IMR-90 (cell line): ENCODE results near the gene JMJD1C. TPM values are rescaled to one million over a fixed set of nuclear protein-coding genes. Genes with fewer than 3 reads are reported as not detected.

Source experiments
- ATAC-seq: fragments of 200-7000 bp; cut with Tn5 transposase; 2 replicates; pipeline ENCODE4 v1.9.1; 2020; ENCODE audit warnings: low read depth, mild to moderate bottlenecking, moderate library complexity
- BruUV-seq: library from RNA; stranded (reverse); fragments of 400-500 nt; replicated peaks from 2 replicates; lab custom pipeline; 2021; lab: Mats Ljungman, UMichigan
- CTCF ChIA-PET: fragments of 300-600 bp; formaldehyde crosslinking; extraction: SDS; loops from one replicate; lab custom pipeline; 2021; ENCODE audit warnings: antibody characterized with exemption; lab: Yijun Ruan, JAX
- POLR2A ChIA-PET: fragments of 300-600 bp; sonication (Branson Sonifier 250); formaldehyde crosslinking; loops from one replicate; lab custom pipeline; 2022; ENCODE audit warnings: antibody characterized with exemption; ENCODE audit not compliant: unreplicated experiment; lab: Charles Lee
- DNase-seq: peaks from one replicate; pipeline ENCODE4 v3.0.0; 2013
- H2AFZ ChIP-seq: replicated peaks from 2 replicates; pipeline ENCODE3; 2013; ENCODE audit warnings: low read length, mild to moderate bottlenecking; ENCODE audit not compliant: poor library complexity
- H2AK5ac ChIP-seq: 2 replicates; pipeline ENCODE4 v1.6.1; 2013; ENCODE audit warnings: low read depth, low read length, inconsistent platforms
- H2AK9ac ChIP-seq: replicated peaks from 2 replicates; pipeline ENCODE3; 2013; ENCODE audit warnings: mild to moderate bottlenecking, low read depth, low read length, moderate library complexity; ENCODE audit not compliant: poor library complexity
- H2BK120ac ChIP-seq: 2 replicates; pipeline ENCODE4 v1.6.1; 2013; ENCODE audit warnings: low read depth, low read length, inconsistent platforms
- H2BK15ac ChIP-seq: 3 replicates; pipeline ENCODE4 v1.6.1; 2013; ENCODE audit warnings: low read depth, low read length, inconsistent platforms
- H2BK20ac ChIP-seq: 2 replicates; pipeline ENCODE4 v1.6.1; 2013; ENCODE audit warnings: low read depth, mild to moderate bottlenecking, inconsistent platforms, low read length, moderate library complexity
- H2BK5ac ChIP-seq: 2 replicates; pipeline ENCODE4 v1.6.1; 2013; ENCODE audit warnings: mild to moderate bottlenecking, low read depth, low read length, inconsistent platforms; ENCODE audit not compliant: poor library complexity, severe bottlenecking
- H3K14ac ChIP-seq: replicated peaks from 2 replicates; pipeline ENCODE4 v1.6.1; 2013; ENCODE audit warnings: low read depth, low read length, inconsistent platforms
- H3K18ac ChIP-seq: 2 replicates; pipeline ENCODE4 v1.6.1; 2013; ENCODE audit warnings: low read depth, low read length, control low read depth
- H3K23ac ChIP-seq: 2 replicates; pipeline ENCODE4 v1.6.1; 2013; ENCODE audit warnings: low read depth, low read length, inconsistent platforms
- H3K27ac ChIP-seq: 2 replicates; pipeline ENCODE4 v1.5.1; 2013; ENCODE audit warnings: mild to moderate bottlenecking, control low read depth, low read length; ENCODE audit not compliant: insufficient read depth
- H3K27me3 ChIP-seq: 2 replicates; pipeline ENCODE4 v1.6.1; 2013; ENCODE audit warnings: low read length; ENCODE audit not compliant: control insufficient read depth, insufficient read depth
- H3K36me3 ChIP-seq: 2 replicates; pipeline ENCODE4 v1.6.1; 2013; ENCODE audit warnings: low read length, mixed read lengths; ENCODE audit not compliant: control insufficient read depth, insufficient read depth
- H3K4ac ChIP-seq: 2 replicates; pipeline ENCODE4 v1.6.1; 2013; ENCODE audit warnings: low read depth, low read length, inconsistent platforms
- H3K4me1 ChIP-seq: 2 replicates; pipeline ENCODE4 v1.6.1; 2013; ENCODE audit warnings: low read length, mixed read lengths; ENCODE audit not compliant: control insufficient read depth, insufficient read depth
- H3K4me2 ChIP-seq: 2 replicates; pipeline ENCODE4 v1.6.1; 2013; ENCODE audit warnings: low read depth, mild to moderate bottlenecking, control low read depth, low read length, moderate library complexity
- H3K4me3 ChIP-seq: 2 replicates; pipeline ENCODE4 v1.5.1; 2013; ENCODE audit warnings: low read depth, mild to moderate bottlenecking, control low read depth, low read length, moderate library complexity; ENCODE audit not compliant: insufficient read depth
- H3K56ac ChIP-seq: 2 replicates; pipeline ENCODE4 v1.6.1; 2013; ENCODE audit warnings: low read length, inconsistent platforms; ENCODE audit not compliant: insufficient read depth; ENCODE audit errors: extremely low read depth
- H3K79me1 ChIP-seq, 2 experiments: 2 replicates each; pipeline ENCODE4 v1.6.1; 2013; ENCODE audit warnings: low read length in 2 of 2, inconsistent platforms in 1 of 2, low read depth in 1 of 2
- H3K9ac ChIP-seq: 2 replicates; pipeline ENCODE4 v1.6.1; 2013; ENCODE audit warnings: low read depth, low read length, control low read depth
- H3K9me1 ChIP-seq: 2 replicates; pipeline ENCODE4 v1.6.1; 2013; ENCODE audit warnings: low read length, inconsistent platforms; ENCODE audit not compliant: insufficient read depth
- H3K9me3 ChIP-seq: 2 replicates; pipeline ENCODE4 v1.6.1; 2013; ENCODE audit warnings: low read length; ENCODE audit not compliant: control insufficient read depth, insufficient read depth
- H4K20me1 ChIP-seq: 2 replicates; pipeline ENCODE4 v1.6.1; 2013; ENCODE audit warnings: low read length, inconsistent platforms; ENCODE audit not compliant: insufficient read depth
- H4K5ac ChIP-seq: 2 replicates; pipeline ENCODE4 v1.6.1; 2013; ENCODE audit warnings: mild to moderate bottlenecking, low read depth, low read length, control low read depth
- H4K8ac ChIP-seq, 2 experiments: 2 replicates each; pipeline ENCODE4 v1.6.1; 2013; ENCODE audit warnings: low read depth in 2 of 2, low read length in 2 of 2, control low read depth in 1 of 2, inconsistent platforms in 1 of 2
- H4K91ac ChIP-seq: 2 replicates; pipeline ENCODE4 v1.6.1; 2013; ENCODE audit warnings: low read depth, low read length, inconsistent platforms; ENCODE audit not compliant: insufficient read depth
- BHLHE40 ChIP-seq: fragments of 150-350 bp; IDR thresholded peaks from 2 replicates; pipeline ENCODE4 v1.6.1; 2016; ENCODE audit warnings: mild to moderate bottlenecking, low read depth, low read length
- CEBPB ChIP-seq: IDR thresholded peaks from 2 replicates; pipeline ENCODE4 v1.6.1; 2012; ENCODE audit warnings: low read depth, low read length, improper control_type of control experiment
- CHD1 ChIP-seq: IDR thresholded peaks from 2 replicates; pipeline ENCODE4 v1.6.1; 2012; ENCODE audit warnings: low read depth, low read length, improper control_type of control experiment
- CTCF ChIP-seq: conservative IDR thresholded peaks from 2 replicates; pipeline ENCODE4 v1.5.1; 2012; ENCODE audit warnings: mild to moderate bottlenecking, low read depth, low read length, improper control_type of control experiment
- ELK1 ChIP-seq: fragments of 150-350 bp; IDR thresholded peaks from 2 replicates; pipeline ENCODE4 v1.6.1; 2016; ENCODE audit warnings: low read depth, mild to moderate bottlenecking, low read length, moderate library complexity, borderline replicate concordance
- MAFK ChIP-seq: IDR thresholded peaks from 2 replicates; pipeline ENCODE4 v1.6.1; 2012; ENCODE audit warnings: low read depth, low read length, improper control_type of control experiment
- MXI1 ChIP-seq: IDR thresholded peaks from 2 replicates; pipeline ENCODE4 v1.6.1; 2012; ENCODE audit warnings: low read depth, mild to moderate bottlenecking, low read length, moderate library complexity, borderline replicate concordance
- POLR2A ChIP-seq: IDR thresholded peaks from 2 replicates; pipeline ENCODE4 v1.6.1; 2012; ENCODE audit warnings: mild to moderate bottlenecking, low read depth, low read length
- RCOR1 ChIP-seq: IDR thresholded peaks from 2 replicates; pipeline ENCODE4 v1.6.1; 2012; ENCODE audit warnings: mild to moderate bottlenecking, low read length, improper control_type of control experiment; ENCODE audit not compliant: insufficient replicate concordance
- USF2 ChIP-seq: fragments of 150-350 bp; IDR thresholded peaks from 2 replicates; pipeline ENCODE4 v1.6.1; 2017; ENCODE audit warnings: mild to moderate bottlenecking, antibody characterized with exemption, low read length, low read depth
- dilution Hi-C: fragments of 300-500 bp; cut with HindIII; formaldehyde crosslinking; loops from one replicate; pipeline ENCODE4 v1.14.3; 2018; ENCODE audit warnings: low sequenced_read_pairs; ENCODE audit not compliant: unreplicated experiment
- in situ Hi-C: fragments of 300-500 bp; cut with MboI; formaldehyde crosslinking; loops from 3 replicates; pipeline ENCODE4 v1.14.3; 2019; ENCODE audit warnings: low sequenced_read_pairs, inconsistent platforms, mixed read lengths
- intact Hi-C: fragments of 100-400 bp; cut with micrococcal nuclease; formaldehyde crosslinking; loops from 2 replicates; pipeline ENCODE4 v1.10.0; 2022
- polyA plus RNA-seq, 3 experiments: library from polyadenylated mRNA; depleted of rRNA; stranded (reverse); fragments of >200 nt; gene quantifications; 2 replicates each; pipeline ENCODE4 v1.2.3, GENCODE V29; 2012; ENCODE audit warnings: low replicate concordance in 1 of 3
- total RNA-seq: library from RNA; depleted of rRNA; stranded (reverse); fragments of >200 nt; gene quantifications from 2 replicates; pipeline ENCODE4 v1.2.3, GENCODE V29; 2012

JMJD1C gene
- total and polyA plus RNA-seq, 2 of the 4 experiments (the other 2 are of a cell fraction) = 15.6 to 96.8 TPM

GRCh38 chr10:63206576-63206975 is 259.2 kb downstream of the JMJD1C start:
- Histone ChIP-seq H3K9ac (no peak overlapping the region), H4K91ac (no peak overlapping the region), H2AK9ac (no peak overlapping the region), H2AFZ (no peak overlapping the region), H3K4me3 (no peak overlapping the region), H3K14ac (no peak overlapping the region), H3K36me3 (peaks cover 10% of the 10 kb centered on the region), H3K4me1 (peaks cover 16% of the 10 kb centered on the region), H3K27me3 (no peaks in the 10 kb centered on the region), H4K5ac (peak overlapping the region; percentile 10; the same call in 1 of the 2 replicates), H2BK5ac (peak overlapping the region; percentile 68), H4K20me1 (peaks cover 20% of the 10 kb centered on the region; the same call in 1 of the 2 replicates), H3K4ac (peak overlapping the region; percentile 1; the same call in 1 of the 2 replicates), H3K23ac (peak overlapping the region; percentile 38; the same call in 1 of the 2 replicates), H4K8ac (no peak overlapping the region), H3K79me1 (peaks cover 35 to 65% of the 10 kb centered on the region in 2 experiments), H3K27ac (no peak overlapping the region), H2BK120ac (no peak overlapping the region), H2AK5ac (no peak overlapping the region), H3K9me3 (no peaks in the 10 kb centered on the region), H3K9me1 (peaks cover 11% of the 10 kb centered on the region), H3K56ac (no peak overlapping the region), H3K4me2 (peak overlapping the region; percentile 55; the same call in 1 of the 2 replicates), H2BK20ac (no peak overlapping the region), H2BK15ac (no peak overlapping the region), H3K18ac (no peak overlapping the region; the same call in 1 of the 2 replicates)
- ChIA-PET CTCF (interaction anchor here (0.6 to 1.1 kb wide), 2 partner anchors 139 to 423 kb away, joined by 6 to 11 read pairs; no protein-coding TSS in a partner anchor), POLR2A (no interaction called here)
- intact Hi-C loops = loop anchor here (2.0 to 5.0 kb wide), 2 partner anchors 316 to 424 kb away; partner anchors contain the start of gene REEP3
- TF ChIP-seq ELK1 (no peak), RCOR1 (no peak), CTCF (no peak), MXI1 (no peak), MAFK (no peak), BHLHE40 (no peak), CHD1 (no peak), USF2 (no peak), CEBPB (no peak), POLR2A (no peak)
- in situ Hi-C loops = no loop called here
- dilution Hi-C loops = no loop called here
- no peak for ATAC-seq
- DNase-seq = peak; percentile 20
- no TSS peak for BruUV-seq
